Left lung (tissue), 10 donors: ENCODE data around the gene PDCD1. TPM values are rescaled to one million over a fixed set of nuclear protein-coding genes. Genes with fewer than 3 reads are reported as not detected.

Experiments used
- ATAC-seq: fragments of 200-7000 bp; cut with Tn5 transposase; one replicate; pipeline ENCODE4 v1.9.1; 2020; ENCODE audit warnings: moderate library complexity
- DNase-seq, 4 donors: peaks; one replicate each; pipeline ENCODE4 v3.0.0-alpha.2; 2013 to 2020
- H3K27ac ChIP-seq, 2 donors: fragments of 200-600 bp; sonication (generic) in 1 of 2; one replicate each; pipeline versions ENCODE4 v1.5.0 to v1.8.0; 2020 to 2021
- H3K27me3 ChIP-seq, 2 donors: fragments of 200-600 bp; sonication (generic) in 1 of 2; one replicate each; pipeline versions ENCODE4 v1.5.0 to v1.8.0; 2020 to 2021
- H3K36me3 ChIP-seq, 2 donors: fragments of 200-600 bp; sonication (generic) in 1 of 2; one replicate each; pipeline versions ENCODE4 v1.5.0 to v1.8.0; 2020 to 2021
- H3K4me1 ChIP-seq, 2 donors: fragments of 200-600 bp; one replicate each; pipeline ENCODE4 v1.8.0; 2021
- H3K4me3 ChIP-seq, 2 donors: fragments of 200-600 bp; sonication (generic) in 1 of 2; one replicate each; pipeline versions ENCODE4 v1.5.0 to v1.8.0; 2020 to 2021; ENCODE audit warnings: mild to moderate bottlenecking in 1 of 2
- H3K9me3 ChIP-seq, 2 donors: fragments of 200-600 bp; sonication (generic) in 1 of 2; one replicate each; pipeline versions ENCODE4 v1.5.0 to v1.8.0; 2020 to 2021
- intact Hi-C, 2 donors: fragments of 100-400 bp; cut with DNase I; formaldehyde crosslinking; loops; one replicate each; pipeline versions ENCODE4 v1.11.2 to v1.14.2; 2022
- polyA plus RNA-seq, 6 donors: library from polyadenylated mRNA; unstranded; fragments of 120-200 nt; gene quantifications; one replicate each; pipeline ENCODE4 v1.2.1, GENCODE V29; 2013; ENCODE audit not compliant: insufficient read length in 6 of 6
- total RNA-seq, 2 donors: library from RNA; stranded (reverse); fragmentation: NEBNext Ultra II Directional; extraction: Animal tissue kit (Norgen Biotek cat#: 25700); gene quantifications; one replicate each; pipeline ENCODE4 v1.2.1, GENCODE V29; 2021
- TF ChIP-seq, protein P1 (sequence below), 2 donors: fragments of 200-600 bp; sonication (generic) in 1 of 2; IDR thresholded peaks; one replicate each; pipeline versions ENCODE4 v1.5.0 to v1.8.0; 2021; ENCODE audit warnings: antibody characterized with exemption in 2 of 2
- donor health status: DM: no; HTN: yes; CAD: no.
- donor health status: DM: no; HTN: no; CAD: no.

The PDCD1 gene
- total and polyA plus RNA-seq, 8 donors: 0.15 to 1.1 (median 0.31) TPM

DNA sequence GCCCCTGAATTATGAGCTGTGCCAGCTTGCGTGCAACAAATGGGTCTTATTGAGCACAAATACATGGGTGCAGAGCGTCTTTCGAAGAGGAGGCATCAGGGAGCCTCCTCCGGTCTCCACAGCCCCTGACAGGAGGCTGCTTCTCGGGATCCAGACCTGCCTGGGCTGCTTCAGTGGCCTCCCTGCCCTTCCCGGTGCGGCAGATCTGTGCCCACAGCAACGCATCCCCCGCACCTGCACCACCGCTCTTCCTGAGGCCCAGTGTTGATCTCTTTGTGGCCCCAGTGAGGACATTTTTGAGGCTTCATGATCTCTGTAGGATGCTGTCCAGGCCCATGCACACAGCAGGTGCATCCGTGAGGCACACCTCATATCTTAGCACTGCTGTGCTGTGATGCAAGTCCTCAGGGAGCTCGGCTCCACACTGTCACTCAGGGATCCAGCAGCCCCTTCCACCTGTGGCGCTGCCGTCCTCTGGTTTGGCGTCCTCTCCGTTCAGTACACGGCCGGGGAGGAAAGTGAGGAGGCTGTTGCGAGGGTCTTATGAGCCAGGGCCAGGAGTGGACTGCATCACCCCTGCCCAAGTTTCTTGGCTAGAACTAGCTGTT lies 28.2 kb upstream of the PDCD1 start:
- no peak for ATAC-seq
- H3K36me3 ChIP-seq: no peaks in the 10 kb centered on the region
- peak in 1 of 4 donors; percentile 54 for DNase-seq
- H3K4me1 ChIP-seq: peaks cover 6 to 7% of the 10 kb centered on the region in 2 donors
- no peak overlapping the region for H3K27ac ChIP-seq
- TF ChIP-seq, protein P1, sequence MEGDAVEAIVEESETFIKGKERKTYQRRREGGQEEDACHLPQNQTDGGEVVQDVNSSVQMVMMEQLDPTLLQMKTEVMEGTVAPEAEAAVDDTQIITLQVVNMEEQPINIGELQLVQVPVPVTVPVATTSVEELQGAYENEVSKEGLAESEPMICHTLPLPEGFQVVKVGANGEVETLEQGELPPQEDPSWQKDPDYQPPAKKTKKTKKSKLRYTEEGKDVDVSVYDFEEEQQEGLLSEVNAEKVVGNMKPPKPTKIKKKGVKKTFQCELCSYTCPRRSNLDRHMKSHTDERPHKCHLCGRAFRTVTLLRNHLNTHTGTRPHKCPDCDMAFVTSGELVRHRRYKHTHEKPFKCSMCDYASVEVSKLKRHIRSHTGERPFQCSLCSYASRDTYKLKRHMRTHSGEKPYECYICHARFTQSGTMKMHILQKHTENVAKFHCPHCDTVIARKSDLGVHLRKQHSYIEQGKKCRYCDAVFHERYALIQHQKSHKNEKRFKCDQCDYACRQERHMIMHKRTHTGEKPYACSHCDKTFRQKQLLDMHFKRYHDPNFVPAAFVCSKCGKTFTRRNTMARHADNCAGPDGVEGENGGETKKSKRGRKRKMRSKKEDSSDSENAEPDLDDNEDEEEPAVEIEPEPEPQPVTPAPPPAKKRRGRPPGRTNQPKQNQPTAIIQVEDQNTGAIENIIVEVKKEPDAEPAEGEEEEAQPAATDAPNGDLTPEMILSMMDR (IDR thresholded peaks at IDR 0.05): no peak
- H3K4me3 ChIP-seq: no peak overlapping the region
- intact Hi-C loops: no loop called here
- no peaks in the 10 kb centered on the region for H3K27me3 ChIP-seq
- H3K9me3 ChIP-seq: peaks cover 0 to 6% of the 10 kb centered on the region in 2 donors

DNA sequence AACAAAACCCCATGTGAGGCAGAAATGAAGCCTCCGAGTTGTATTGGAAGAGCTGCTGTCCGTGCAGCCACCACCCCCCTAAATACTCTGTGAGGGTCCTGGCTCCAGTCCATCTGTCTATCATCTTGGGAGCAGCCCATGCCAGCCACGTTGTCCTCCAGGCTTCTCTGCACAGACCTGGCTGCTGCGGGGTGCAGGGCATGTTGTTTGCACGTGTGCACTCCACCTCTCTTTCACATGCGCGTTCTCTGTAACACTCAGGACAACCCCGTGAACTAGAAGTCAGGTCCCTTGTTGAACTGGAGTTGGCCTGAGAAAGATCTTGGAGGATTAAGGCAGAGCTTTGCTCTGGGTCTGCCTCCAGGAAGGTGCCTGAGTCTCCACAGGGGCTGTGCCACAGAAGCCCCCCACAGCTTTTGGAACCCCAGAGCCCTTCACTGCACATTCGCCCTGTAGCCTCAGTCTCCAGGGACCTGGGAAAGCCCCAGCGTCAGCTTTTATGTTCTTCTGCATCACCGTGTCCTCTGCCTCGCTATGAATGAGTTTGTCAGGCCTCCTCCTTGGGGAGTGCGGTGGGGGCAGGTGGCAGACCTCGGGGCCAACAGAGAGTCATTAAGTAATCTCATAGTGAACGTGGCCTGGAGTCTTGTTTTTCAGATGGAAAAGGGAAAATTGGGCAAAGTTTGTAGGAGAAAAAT lies 27.4 kb upstream of the PDCD1 start:
- H3K9me3 ChIP-seq: peaks cover 0 to 6% of the 10 kb centered on the region in 2 donors
- no peaks in the 10 kb centered on the region for H3K27me3 ChIP-seq
- H3K36me3 ChIP-seq: no peaks in the 10 kb centered on the region
- intact Hi-C loops: no loop called here
- DNase-seq (no peak), ATAC-seq (no peak)
- TF ChIP-seq, protein P1 (IDR thresholded peaks at IDR 0.05): no peak
- no peak overlapping the region for H3K4me3 ChIP-seq
- no peak overlapping the region for H3K27ac ChIP-seq
- H3K4me1 ChIP-seq: peaks cover 9 to 10% of the 10 kb centered on the region in 2 donors

DNA sequence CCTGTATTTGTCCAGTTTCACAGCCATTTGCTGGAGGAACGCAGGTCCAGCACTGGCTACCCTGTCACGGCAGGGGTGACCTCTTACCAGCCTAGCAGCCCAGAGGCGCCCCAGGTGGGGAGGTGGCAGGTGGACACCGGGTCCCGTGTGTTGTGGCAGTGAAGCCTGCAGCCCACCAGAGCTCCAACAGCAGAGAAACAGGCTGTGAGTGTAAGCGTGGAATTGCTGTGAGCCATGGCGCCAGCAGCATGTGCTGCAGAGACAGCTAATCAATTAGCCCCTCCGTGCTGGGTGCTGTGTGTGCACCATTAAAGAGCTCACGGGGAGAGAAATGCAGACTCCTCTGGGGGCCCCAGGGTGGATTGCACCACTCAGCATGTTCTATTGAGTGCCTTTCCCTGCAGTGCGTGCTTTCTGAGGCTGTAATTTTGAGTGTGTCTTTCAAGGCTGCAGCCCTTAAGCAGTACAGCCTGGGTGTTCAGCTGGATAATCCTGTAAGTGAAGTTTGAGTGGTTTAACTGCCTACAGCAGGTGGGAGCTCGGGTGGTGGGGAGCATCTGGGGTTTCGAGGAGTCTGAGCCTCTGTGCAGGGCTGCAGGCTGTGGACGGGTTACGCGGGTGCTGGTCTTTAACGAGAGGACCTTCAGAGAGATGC lies 26.7 kb upstream of the PDCD1 start:
- intact Hi-C loops: no loop called here
- TF ChIP-seq, protein P1 (IDR thresholded peaks at IDR 0.05): no peak
- DNase-seq: peak in 1 of 4 donors; percentile 53

DNA sequence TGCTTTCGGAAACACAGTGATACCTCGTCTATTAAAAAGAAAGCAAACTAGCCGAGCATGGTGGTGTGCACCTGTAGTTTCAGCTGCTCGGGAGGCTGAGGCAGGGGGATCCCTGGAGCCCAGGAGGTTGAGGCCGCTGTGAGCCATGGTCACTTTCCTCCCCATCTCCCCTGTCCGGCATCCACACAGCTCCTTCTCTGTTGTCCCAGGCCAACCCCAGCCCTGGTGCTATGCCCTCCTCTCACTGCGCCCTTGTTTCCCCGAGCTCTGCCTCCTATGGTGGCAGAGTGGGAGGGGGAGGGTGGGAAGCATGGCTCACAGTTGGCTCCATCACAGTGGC lies 26.2 kb upstream of the PDCD1 start:
- intact Hi-C loops: no loop called here
- TF ChIP-seq, protein P1 (IDR thresholded peaks at IDR 0.05): no peak
- Histone ChIP-seq H3K36me3 (no peaks in the 10 kb centered on the region), H3K4me3 (no peak overlapping the region), H3K9me3 (peaks cover 0 to 6% of the 10 kb centered on the region in 2 donors), H3K4me1 (peaks cover 9 to 15% of the 10 kb centered on the region in 2 donors), H3K27ac (no peak overlapping the region), H3K27me3 (no peaks in the 10 kb centered on the region)
- no peak for DNase-seq
- no peak for ATAC-seq

More for the DNA sequence above, 26.7 kb upstream of the PDCD1 start:
- H3K9me3 ChIP-seq: peaks cover 0 to 6% of the 10 kb centered on the region in 2 donors
- peaks cover 9 to 15% of the 10 kb centered on the region in 2 donors for H3K4me1 ChIP-seq
- H3K27me3 ChIP-seq: no peaks in the 10 kb centered on the region
- no peak overlapping the region for H3K4me3 ChIP-seq
- ATAC-seq: no peak
- H3K27ac ChIP-seq: no peak overlapping the region
- H3K36me3 ChIP-seq: no peaks in the 10 kb centered on the region

DNA sequence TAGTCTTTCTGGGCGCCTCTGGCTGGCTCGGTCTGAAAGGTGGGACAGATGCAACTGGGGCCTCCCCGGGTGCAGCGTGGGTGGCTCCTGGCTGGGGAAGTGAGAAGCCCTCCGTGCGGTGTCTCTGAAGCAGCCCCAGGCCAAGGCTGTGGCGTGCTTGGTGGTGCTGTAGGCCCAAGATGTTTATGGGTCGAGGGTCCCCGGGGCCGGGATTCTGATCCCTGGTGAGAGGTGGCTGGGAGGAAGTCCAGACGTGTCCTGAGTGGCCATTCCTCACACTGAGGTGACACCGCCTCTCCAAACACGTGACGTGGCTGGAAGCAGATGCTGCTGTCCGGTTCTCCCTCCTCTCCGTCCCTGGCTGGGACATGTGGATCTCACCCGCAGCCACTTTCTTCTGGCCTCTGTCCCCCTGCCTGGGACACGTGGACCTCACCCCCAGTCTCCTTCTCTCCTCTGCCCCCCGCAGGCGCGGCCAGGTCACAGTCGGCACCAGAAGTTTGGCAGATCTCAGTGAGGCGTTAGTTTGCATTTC lies 23.5 kb upstream of the PDCD1 start:
- TF ChIP-seq, protein P1 (IDR thresholded peaks at IDR 0.05): no peak
- DNase-seq (peak in 2 of 4 donors; percentile 57 to 84), ATAC-seq (peak; percentile 21)
- Histone ChIP-seq H3K4me1 (peaks cover 9 to 19% of the 10 kb centered on the region in 2 donors), H3K9me3 (peaks cover 0 to 4% of the 10 kb centered on the region in 2 donors), H3K27ac (peak overlapping the region in 1 of 2 donors; percentile 57), H3K36me3 (no peaks in the 10 kb centered on the region), H3K4me3 (peak overlapping the region; percentile 13 to 65), H3K27me3 (no peaks in the 10 kb centered on the region)
- intact Hi-C loops: no loop called here
